ENCODE results near the gene PSMD8. TPM values are rescaled to one million over a fixed set of nuclear protein-coding genes. Genes with fewer than 3 reads are reported as not detected.

PSMD8 gene
- total RNA-seq, 1 experiment from 2014 or later: 454 TPM

Other genes starting within 250 kb of the PSMD8 start
- gene DPF1, start 150.3 kb upstream of the PSMD8 start, total RNA-seq (2014; rRNA removed; shearing (Covaris generic)): 10.5 and 10.6 TPM in 2 replicates
- gene PPP1R14A, start 118.2 kb upstream of the PSMD8 start, total RNA-seq (2014; rRNA removed; shearing (Covaris generic)): not detected in 2 replicates
- gene SPINT2, start 110.0 kb upstream of the PSMD8 start, total RNA-seq (2014; rRNA removed; shearing (Covaris generic)): not detected in 2 replicates
- not detected in 2 replicates for gene C19orf33, start 70.3 kb upstream of the PSMD8 start, total RNA-seq (2014; rRNA removed; shearing (Covaris generic))
- 68.1 and 92.4 TPM in 2 replicates for gene YIF1B, start 58.6 kb upstream of the PSMD8 start, total RNA-seq (2014; rRNA removed; shearing (Covaris generic))
- 0.03 and 0.34 TPM in 2 replicates for gene KCNK6, start 54.7 kb upstream of the PSMD8 start, total RNA-seq (2014; rRNA removed; shearing (Covaris generic))
- 0.08 TPM in 1 of 2 replicates, not detected in the other for gene CATSPERG, start 38.7 kb upstream of the PSMD8 start, total RNA-seq (2014; rRNA removed; shearing (Covaris generic))
- 0.47 and 0.71 TPM in 2 replicates for gene GGN, start 13.5 kb downstream of the PSMD8 start, total RNA-seq (2014; rRNA removed; shearing (Covaris generic))
- gene SPRED3, start 14.1 kb downstream of the PSMD8 start, total RNA-seq (2014; rRNA removed; shearing (Covaris generic)): 0.79 and 1.0 TPM in 2 replicates
- 22.9 and 41.5 TPM in 2 replicates for gene FAM98C, start 28.5 kb downstream of the PSMD8 start, total RNA-seq (2014; rRNA removed; shearing (Covaris generic))
- not detected in 2 replicates for gene RASGRP4, start 51.6 kb downstream of the PSMD8 start, total RNA-seq (2014; rRNA removed; shearing (Covaris generic))
- gene RYR1, start 59.1 kb downstream of the PSMD8 start, total RNA-seq (2014; rRNA removed; shearing (Covaris generic)): not detected in 2 replicates
- gene MAP4K1, start 243.4 kb downstream of the PSMD8 start, total RNA-seq (2014; rRNA removed; shearing (Covaris generic)): not detected in 2 replicates
- 353 and 543 TPM in 2 replicates for gene EIF3K, start 244.6 kb downstream of the PSMD8 start, total RNA-seq (2014; rRNA removed; shearing (Covaris generic))

All from SJSA1 (cell line).